Gastrocnemius medialis (tissue), 4 donors: ENCODE results near the gene UAP1L1.

Experiments
- POLR2A ChIP-seq, 2 donors: fragments of 450-650 bp; IDR thresholded peaks; one replicate each; pipeline ENCODE4 v1.6.1; 2017; ENCODE audit warnings: antibody characterized with exemption in 2 of 2, mild to moderate bottlenecking in 2 of 2, moderate library complexity in 2 of 2
- TF ChIP-seq, protein P1 (sequence below), 5 experiments: fragments of 450-650 bp in 3 of 5; fragments of 200-600 bp in 2 of 5; sonication (generic) in 2 of 5; IDR thresholded peaks in 4 of 5; conservative IDR thresholded peaks in 1 of 5; 1 replicate in 4 of 5; 2 replicates in 1 of 5; pipeline ENCODE4 v1.5.1; 2016 to 2019; ENCODE audit warnings: antibody characterized with exemption in 5 of 5, mild to moderate bottlenecking in 3 of 5, moderate library complexity in 3 of 5

GRCh38 chr9:137077758-137078693 lies 709 bp downstream of the UAP1L1 start:
- TF ChIP-seq, protein P1, sequence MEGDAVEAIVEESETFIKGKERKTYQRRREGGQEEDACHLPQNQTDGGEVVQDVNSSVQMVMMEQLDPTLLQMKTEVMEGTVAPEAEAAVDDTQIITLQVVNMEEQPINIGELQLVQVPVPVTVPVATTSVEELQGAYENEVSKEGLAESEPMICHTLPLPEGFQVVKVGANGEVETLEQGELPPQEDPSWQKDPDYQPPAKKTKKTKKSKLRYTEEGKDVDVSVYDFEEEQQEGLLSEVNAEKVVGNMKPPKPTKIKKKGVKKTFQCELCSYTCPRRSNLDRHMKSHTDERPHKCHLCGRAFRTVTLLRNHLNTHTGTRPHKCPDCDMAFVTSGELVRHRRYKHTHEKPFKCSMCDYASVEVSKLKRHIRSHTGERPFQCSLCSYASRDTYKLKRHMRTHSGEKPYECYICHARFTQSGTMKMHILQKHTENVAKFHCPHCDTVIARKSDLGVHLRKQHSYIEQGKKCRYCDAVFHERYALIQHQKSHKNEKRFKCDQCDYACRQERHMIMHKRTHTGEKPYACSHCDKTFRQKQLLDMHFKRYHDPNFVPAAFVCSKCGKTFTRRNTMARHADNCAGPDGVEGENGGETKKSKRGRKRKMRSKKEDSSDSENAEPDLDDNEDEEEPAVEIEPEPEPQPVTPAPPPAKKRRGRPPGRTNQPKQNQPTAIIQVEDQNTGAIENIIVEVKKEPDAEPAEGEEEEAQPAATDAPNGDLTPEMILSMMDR (IDR thresholded peaks at IDR 0.05 in 4 of 5, conservative IDR thresholded peaks at IDR 0.05 in 1 of 5) = no peak
- no peak for TF ChIP-seq POLR2A (IDR thresholded peaks at IDR 0.05)
